ENCODE measurements around the gene ITGB8. TPM values are rescaled to one million over a fixed set of nuclear protein-coding genes. Genes with fewer than 3 reads are reported as not detected.

Gene ITGB8
- total and polyA plus RNA-seq, 2 experiments from 2014 or later, result 3.3 to 9.9 TPM

GRCh38 chr7:20438694-20439376 is 108.1 kb downstream of the ITGB8 start:
- WGBS, 2 experiments (ENCODE audit: low coverage in 1 of 2, low lambda C conversion rate in 2 of 2, missing lambda C conversion rate in 2 of 2), result 90 to 97% methylated on average over 7 of the region's 7 CpGs
- in situ Hi-C loops (cut with MboI), result no loop called here
- no peaks in the 10 kb centered on the region for H3K9me3 ChIP-seq (ENCODE audit: low read depth)
- no peak overlapping the region for H3K4me3 ChIP-seq
- H3K79me2 ChIP-seq (ENCODE audit: insufficient read depth), result no peaks in the 10 kb centered on the region
- H3K36me3 ChIP-seq (ENCODE audit: low read depth), result no peaks in the 10 kb centered on the region
- no peaks in the 10 kb centered on the region; the same call in 1 of the 2 replicates for H3F3A ChIP-seq (ENCODE audit: insufficient read depth)
- H3K9me2 ChIP-seq (ENCODE audit: insufficient read depth), result no peaks in the 10 kb centered on the region
- H2AFZ ChIP-seq, result no peak overlapping the region
- no peaks in the 10 kb centered on the region for H3K27me3 ChIP-seq (replicated peaks; ENCODE audit: insufficient read depth)
- H3K4me1 ChIP-seq (ENCODE audit: insufficient read depth), result peaks cover 14% of the 10 kb centered on the region
- no peak overlapping the region for H3K27ac ChIP-seq
- no peaks in the 10 kb centered on the region for H4K20me1 ChIP-seq (ENCODE audit: insufficient read depth)
- TF ChIP-seq EZH2phosphoT487 (IDR thresholded peaks at IDR 0.05; ENCODE audit: insufficient read depth, low read depth), result no peak
- no peak for TF ChIP-seq EZH2 (IDR thresholded peaks at IDR 0.05; ENCODE audit: insufficient read depth, poor library complexity, severe bottlenecking)
- DNase-seq, result no peak
- no peak overlapping the region for H3K9ac ChIP-seq
- no peak overlapping the region for H3K4me2 ChIP-seq (ENCODE audit: unreplicated experiment)

- H2AFZ ChIP-seq, result no peak overlapping the region
- H3K4me2 ChIP-seq (ENCODE audit: unreplicated experiment), result no peak overlapping the region
- no peaks in the 10 kb centered on the region; the same call in 1 of the 2 replicates for H3F3A ChIP-seq (ENCODE audit: insufficient read depth)
- H3K4me3 ChIP-seq, result no peak overlapping the region
- in situ Hi-C loops (cut with MboI), result no loop called here
- H4K20me1 ChIP-seq (ENCODE audit: insufficient read depth), result no peaks in the 10 kb centered on the region
- DNase-seq, result no peak
- H3K9me2 ChIP-seq (ENCODE audit: insufficient read depth), result no peaks in the 10 kb centered on the region
- no peak overlapping the region for H3K9ac ChIP-seq
- H3K79me2 ChIP-seq (ENCODE audit: insufficient read depth), result no peaks in the 10 kb centered on the region
- no peaks in the 10 kb centered on the region for H3K36me3 ChIP-seq (ENCODE audit: low read depth)
- H3K4me1 ChIP-seq (ENCODE audit: insufficient read depth), result peaks cover 14% of the 10 kb centered on the region
- H3K27me3 ChIP-seq (replicated peaks; ENCODE audit: insufficient read depth), result no peaks in the 10 kb centered on the region
- H3K27ac ChIP-seq, result no peak overlapping the region
- TF ChIP-seq EZH2 (IDR thresholded peaks at IDR 0.05; ENCODE audit: insufficient read depth, poor library complexity, severe bottlenecking), result no peak
- TF ChIP-seq EZH2phosphoT487 (IDR thresholded peaks at IDR 0.05; ENCODE audit: insufficient read depth, low read depth), result no peak
- 85 to 88% methylated on average over 10 of the region's 10 CpGs for WGBS, 2 experiments (ENCODE audit: low coverage in 1 of 2, low lambda C conversion rate in 2 of 2, missing lambda C conversion rate in 2 of 2)
- no peaks in the 10 kb centered on the region for H3K9me3 ChIP-seq (ENCODE audit: low read depth)
These were observed 108.9 kb downstream of the ITGB8 start for GRCh38 chr7:20439416-20440185.

GRCh38 chr7:20440472-20441105 is 109.9 kb downstream of the ITGB8 start:
- Histone ChIP-seq H3K9me2 (ENCODE audit: insufficient read depth) (no peaks in the 10 kb centered on the region), H3K27me3 (replicated peaks; ENCODE audit: insufficient read depth) (no peaks in the 10 kb centered on the region), H4K20me1 (ENCODE audit: insufficient read depth) (no peaks in the 10 kb centered on the region), H3K9ac (no peak overlapping the region), H3K27ac (no peak overlapping the region), H3K4me3 (no peak overlapping the region), H3K9me3 (ENCODE audit: low read depth) (no peaks in the 10 kb centered on the region), H3K4me2 (ENCODE audit: unreplicated experiment) (no peak overlapping the region), H3K4me1 (ENCODE audit: insufficient read depth) (peaks cover 5% of the 10 kb centered on the region), H3K36me3 (ENCODE audit: low read depth) (no peaks in the 10 kb centered on the region), H2AFZ (no peak overlapping the region), H3F3A (ENCODE audit: insufficient read depth) (no peaks in the 10 kb centered on the region), H3K79me2 (ENCODE audit: insufficient read depth) (no peaks in the 10 kb centered on the region)
- in situ Hi-C loops (cut with MboI), result no loop called here
- TF ChIP-seq EZH2 (IDR thresholded peaks at IDR 0.05; ENCODE audit: insufficient read depth, poor library complexity, severe bottlenecking) (no peak), EZH2phosphoT487 (IDR thresholded peaks at IDR 0.05; ENCODE audit: insufficient read depth, low read depth) (no peak)
- 76 to 77% methylated on average over 9 of the region's 9 CpGs for WGBS, 2 experiments (ENCODE audit: low coverage in 1 of 2, low lambda C conversion rate in 2 of 2, missing lambda C conversion rate in 2 of 2)
- DNase-seq, result peak; percentile 43

GRCh38 chr7:20441346-20441745 is 110.6 kb downstream of the ITGB8 start:
- H4K20me1 ChIP-seq (ENCODE audit: insufficient read depth), result no peaks in the 10 kb centered on the region
- H3K4me2 ChIP-seq (ENCODE audit: unreplicated experiment), result no peak overlapping the region
- WGBS, 2 experiments (ENCODE audit: low coverage in 1 of 2, low lambda C conversion rate in 2 of 2, missing lambda C conversion rate in 2 of 2), result 60 to 70% methylated on average over 4 of the region's 4 CpGs
- in situ Hi-C loops (cut with MboI), result no loop called here
- no peaks in the 10 kb centered on the region for H3K79me2 ChIP-seq (ENCODE audit: insufficient read depth)
- no peak overlapping the region for H2AFZ ChIP-seq
- no peak for TF ChIP-seq EZH2 (IDR thresholded peaks at IDR 0.05; ENCODE audit: insufficient read depth, poor library complexity, severe bottlenecking)
- TF ChIP-seq EZH2phosphoT487 (IDR thresholded peaks at IDR 0.05; ENCODE audit: insufficient read depth, low read depth), result no peak
- 0 out of 2 replicates have a peak, but pooled peaks cover 2% of the 10 kb centered on the region for H3K27me3 ChIP-seq (replicated peaks; ENCODE audit: insufficient read depth)
- H3K27ac ChIP-seq, result no peak overlapping the region
- H3K36me3 ChIP-seq (ENCODE audit: low read depth), result no peaks in the 10 kb centered on the region
- no peaks in the 10 kb centered on the region for H3F3A ChIP-seq (ENCODE audit: insufficient read depth)
- no peaks in the 10 kb centered on the region for H3K9me3 ChIP-seq (ENCODE audit: low read depth)
- H3K4me1 ChIP-seq (ENCODE audit: insufficient read depth), result no peaks in the 10 kb centered on the region
- DNase-seq, result no peak
- no peaks in the 10 kb centered on the region for H3K9me2 ChIP-seq (ENCODE audit: insufficient read depth)
- no peak overlapping the region for H3K9ac ChIP-seq
- no peak overlapping the region for H3K4me3 ChIP-seq

All from GM23248 (cell line).